OCI-LY3 (cell line): ENCODE results near the gene PREX1.

Source experiments
- H2AFZ ChIP-seq: fragments of 200-600, 300-600 bp; shearing (Covaris generic); 2 replicates; pipeline ENCODE4 v1.6.0; 2014; ENCODE audit warnings: antibody characterized with exemption, low read depth, low read length
- H3K27ac ChIP-seq: fragments of 200-600, 300-600 bp; sonication (generic); 2 replicates; pipeline ENCODE4 v1.5.1; 2014; ENCODE audit warnings: mild to moderate bottlenecking, low read length, moderate library complexity, mixed read lengths
- H3K27me3 ChIP-seq: fragments of 200-600, 300-600 bp; sonication (generic); 2 replicates; pipeline ENCODE4 v1.6.1; 2014; ENCODE audit warnings: low read depth, low read length, mixed read lengths
- H3K36me3 ChIP-seq: fragments of 200-600, 300-600 bp; sonication (generic); replicated peaks from 2 replicates; pipeline ENCODE3; 2014; ENCODE audit warnings: low read depth, low read length, mixed read lengths
- H3K4me1 ChIP-seq: fragments of 300-600, 200-600 bp; sonication (generic); 2 replicates; pipeline ENCODE4 v1.6.1; 2014; ENCODE audit warnings: low read length, mixed read lengths
- H3K4me2 ChIP-seq: fragments of 200-600, 300-600 bp; sonication (generic); 2 replicates; pipeline ENCODE4 v1.6.1; 2014; ENCODE audit warnings: low read length, mixed read lengths
- H3K4me3 ChIP-seq: fragments of 300-600, 200-600 bp; sonication (generic); 2 replicates; pipeline ENCODE4 v1.5.1; 2014; ENCODE audit warnings: antibody characterized with exemption, mild to moderate bottlenecking, low read length, moderate library complexity
- H3K79me2 ChIP-seq: fragments of 300-600, 200-600 bp; shearing (Covaris generic); 2 replicates; pipeline ENCODE4 v1.6.1; 2014; ENCODE audit warnings: mild to moderate bottlenecking, low read length, mixed read lengths
- H3K9ac ChIP-seq: fragments of 300-600, 200-600 bp; shearing (Covaris generic); 2 replicates; pipeline ENCODE4 v1.6.0; 2014; ENCODE audit warnings: mild to moderate bottlenecking, low read length, moderate library complexity
- H3K9me3 ChIP-seq: fragments of 200-600, 300-600 bp; shearing (Covaris generic); 2 replicates; pipeline ENCODE4 v1.6.1; 2014; ENCODE audit warnings: low read length, mixed read lengths; ENCODE audit not compliant: insufficient read depth
- H4K20me1 ChIP-seq: fragments of 200-600, 300-600 bp; sonication (generic); 2 replicates; pipeline ENCODE4 v1.6.1; 2016; ENCODE audit warnings: low read length, mixed read lengths; ENCODE audit not compliant: insufficient read depth
- EZH2phosphoT487 ChIP-seq: fragments of 200-600 bp; shearing (Covaris generic); IDR thresholded peaks from 2 replicates; pipeline ENCODE4 v1.6.1; 2018; ENCODE audit warnings: antibody characterized with exemption, mixed run types, low read depth
- TF ChIP-seq, protein P1 (sequence below): fragments of 200-600, 300-600 bp; sonication (generic); IDR thresholded peaks from 2 replicates; pipeline ENCODE4 v1.5.1; 2014; ENCODE audit warnings: antibody characterized with exemption, low read length, low read depth

The PREX1 gene

DNA sequence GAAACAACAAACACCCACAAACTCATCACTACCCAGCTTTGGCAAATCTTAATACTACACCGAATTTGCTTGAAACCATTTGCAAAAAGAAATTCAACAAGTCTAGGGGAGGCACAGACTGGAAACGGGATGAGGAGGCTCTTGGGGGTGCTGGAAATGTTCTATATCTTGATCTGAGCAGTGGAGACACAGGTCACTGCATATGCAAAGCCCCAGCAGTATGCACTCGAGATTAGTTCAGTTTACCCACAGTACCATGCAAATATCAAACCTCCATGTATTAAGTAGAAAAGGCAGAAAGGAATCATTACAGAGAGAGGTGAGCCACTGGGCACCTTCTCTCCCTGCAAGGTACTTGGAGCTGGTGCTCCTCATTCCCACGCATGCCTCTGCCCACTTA, 75.9 kb downstream of the PREX1 start:
- peaks cover 6% of the 10 kb centered on the region; the same call in 1 of the 2 replicates for H3K9me3 ChIP-seq
- H2AFZ ChIP-seq = no peak overlapping the region
- H3K79me2 ChIP-seq = no peaks in the 10 kb centered on the region
- no peak overlapping the region for H3K9ac ChIP-seq
- no peak overlapping the region for H3K27ac ChIP-seq
- H3K36me3 ChIP-seq = no peaks in the 10 kb centered on the region
- TF ChIP-seq EZH2phosphoT487 = no peak
- TF ChIP-seq, protein P1, sequence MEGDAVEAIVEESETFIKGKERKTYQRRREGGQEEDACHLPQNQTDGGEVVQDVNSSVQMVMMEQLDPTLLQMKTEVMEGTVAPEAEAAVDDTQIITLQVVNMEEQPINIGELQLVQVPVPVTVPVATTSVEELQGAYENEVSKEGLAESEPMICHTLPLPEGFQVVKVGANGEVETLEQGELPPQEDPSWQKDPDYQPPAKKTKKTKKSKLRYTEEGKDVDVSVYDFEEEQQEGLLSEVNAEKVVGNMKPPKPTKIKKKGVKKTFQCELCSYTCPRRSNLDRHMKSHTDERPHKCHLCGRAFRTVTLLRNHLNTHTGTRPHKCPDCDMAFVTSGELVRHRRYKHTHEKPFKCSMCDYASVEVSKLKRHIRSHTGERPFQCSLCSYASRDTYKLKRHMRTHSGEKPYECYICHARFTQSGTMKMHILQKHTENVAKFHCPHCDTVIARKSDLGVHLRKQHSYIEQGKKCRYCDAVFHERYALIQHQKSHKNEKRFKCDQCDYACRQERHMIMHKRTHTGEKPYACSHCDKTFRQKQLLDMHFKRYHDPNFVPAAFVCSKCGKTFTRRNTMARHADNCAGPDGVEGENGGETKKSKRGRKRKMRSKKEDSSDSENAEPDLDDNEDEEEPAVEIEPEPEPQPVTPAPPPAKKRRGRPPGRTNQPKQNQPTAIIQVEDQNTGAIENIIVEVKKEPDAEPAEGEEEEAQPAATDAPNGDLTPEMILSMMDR = no peak
- no peak overlapping the region for H3K4me3 ChIP-seq
- H3K27me3 ChIP-seq = no peaks in the 10 kb centered on the region
- H4K20me1 ChIP-seq = peaks cover 19% of the 10 kb centered on the region; the same call in 1 of the 2 replicates
- H3K4me1 ChIP-seq = peaks cover 22% of the 10 kb centered on the region
- H3K4me2 ChIP-seq = no peak overlapping the region; the same call in 1 of the 2 replicates

DNA sequence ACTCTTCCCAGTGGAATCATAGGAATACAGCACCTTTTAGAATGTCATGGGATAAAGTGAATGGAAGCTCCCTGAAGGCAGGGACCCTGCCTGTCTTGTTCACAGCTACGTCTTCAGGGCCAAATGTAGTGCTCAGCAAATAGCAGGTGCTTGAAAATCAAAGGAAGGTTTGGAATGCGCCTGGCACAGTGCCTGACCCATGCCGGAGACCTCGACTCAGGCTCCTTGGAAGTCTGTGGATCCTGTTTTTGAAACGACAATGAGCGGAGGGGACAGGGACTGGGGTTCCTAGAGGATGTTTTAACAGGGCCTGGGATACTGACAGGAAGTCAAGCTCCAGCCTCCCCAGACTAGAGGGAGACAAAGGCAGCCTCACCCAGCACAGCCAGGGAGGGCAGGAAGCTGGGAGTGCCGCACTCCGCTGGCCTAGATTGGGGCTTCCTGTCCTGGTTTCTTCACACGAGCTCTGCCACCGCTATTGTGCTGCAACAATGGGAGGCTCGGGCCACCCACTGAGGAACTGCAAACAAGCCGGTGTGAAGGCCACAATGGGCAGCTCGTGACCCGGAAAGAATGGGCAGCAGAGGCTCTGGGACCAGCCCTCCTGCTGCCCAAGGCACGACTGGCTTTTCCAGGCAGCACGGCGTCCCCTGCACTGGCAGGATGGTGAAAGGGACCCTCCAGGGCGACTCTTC, 76.7 kb downstream of the PREX1 start:
- TF ChIP-seq EZH2phosphoT487 = no peak
- TF ChIP-seq, protein P1 = no peak
- Histone ChIP-seq H3K9me3 (peaks cover 6% of the 10 kb centered on the region; the same call in 1 of the 2 replicates), H3K36me3 (no peaks in the 10 kb centered on the region), H3K4me1 (peaks cover 22% of the 10 kb centered on the region), H3K9ac (no peak overlapping the region), H4K20me1 (peaks cover 19% of the 10 kb centered on the region; the same call in 1 of the 2 replicates), H3K27ac (no peak overlapping the region), H3K4me2 (no peak overlapping the region), H3K27me3 (no peaks in the 10 kb centered on the region), H2AFZ (no peak overlapping the region), H3K79me2 (no peaks in the 10 kb centered on the region), H3K4me3 (no peak overlapping the region)

DNA sequence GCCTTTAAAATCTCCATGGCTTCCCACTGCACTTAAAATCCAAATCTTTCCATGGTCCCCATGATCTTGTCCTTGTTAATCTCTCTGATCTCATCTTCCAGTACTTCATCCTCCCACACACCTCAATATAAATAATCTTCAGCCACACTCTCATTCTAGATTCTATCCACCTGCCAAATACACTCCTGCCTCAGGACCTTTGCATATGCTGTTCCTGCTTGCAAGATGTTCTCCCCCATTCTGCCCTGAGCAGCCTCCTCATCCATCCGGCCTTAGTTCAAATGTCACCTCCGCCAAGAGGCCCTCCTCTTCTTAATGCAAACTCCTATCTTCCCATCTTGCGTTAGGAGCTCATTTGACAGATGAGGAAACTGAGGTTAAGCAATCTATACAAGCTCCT, 77.4 kb downstream of the PREX1 start:
- Histone ChIP-seq H3K4me1 (peaks cover 22% of the 10 kb centered on the region), H3K4me3 (no peak overlapping the region), H4K20me1 (peaks cover 19% of the 10 kb centered on the region; the same call in 1 of the 2 replicates), H2AFZ (no peak overlapping the region), H3K36me3 (no peaks in the 10 kb centered on the region), H3K79me2 (no peaks in the 10 kb centered on the region), H3K27me3 (no peaks in the 10 kb centered on the region), H3K27ac (no peak overlapping the region), H3K9me3 (peaks cover 5% of the 10 kb centered on the region; the same call in 1 of the 2 replicates), H3K4me2 (no peak overlapping the region), H3K9ac (no peak overlapping the region)
- TF ChIP-seq, protein P1 = no peak
- no peak for TF ChIP-seq EZH2phosphoT487

DNA sequence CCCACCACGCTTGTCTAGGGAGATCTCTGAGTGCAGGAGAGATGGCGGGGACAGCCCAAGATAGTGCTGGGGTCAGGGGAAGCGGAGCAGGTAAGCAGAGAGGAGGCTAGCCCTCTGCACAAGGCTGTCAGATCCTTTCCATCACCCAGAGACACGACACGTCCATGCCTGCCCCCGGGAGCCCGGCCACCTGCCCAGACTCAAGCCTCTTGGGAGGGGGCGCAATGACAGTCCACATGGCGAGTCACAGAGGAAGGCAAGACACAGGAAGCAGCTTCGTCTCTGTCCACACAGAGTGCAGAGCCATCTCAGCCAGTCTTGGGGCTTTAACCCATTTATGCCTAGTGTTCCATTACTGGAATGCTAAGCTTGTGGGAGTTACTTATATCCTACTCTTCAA, 78.4 kb downstream of the PREX1 start:
- Histone ChIP-seq H3K4me1 (peaks cover 22% of the 10 kb centered on the region), H3K4me2 (no peak overlapping the region), H3K4me3 (no peak overlapping the region), H3K79me2 (no peaks in the 10 kb centered on the region), H2AFZ (no peak overlapping the region), H3K9me3 (no peaks in the 10 kb centered on the region), H3K9ac (no peak overlapping the region), H3K27me3 (no peaks in the 10 kb centered on the region), H3K27ac (no peak overlapping the region), H3K36me3 (no peaks in the 10 kb centered on the region), H4K20me1 (peaks cover 19% of the 10 kb centered on the region; the same call in 1 of the 2 replicates)
- no peak for TF ChIP-seq EZH2phosphoT487
- TF ChIP-seq, protein P1 = no peak
